GM23248 (cell line): ENCODE measurements around the gene GALNS. TPM values are rescaled to one million over a fixed set of nuclear protein-coding genes. Genes with fewer than 3 reads are reported as not detected.

ENCODE experiments used
- DNase-seq: peaks from one replicate; pipeline ENCODE4 v3.0.0-alpha.2; 2015
- H2AFZ ChIP-seq: fragments of 200-600 bp; sonication (generic); 2 replicates; pipeline ENCODE4 v1.6.1; 2016; ENCODE audit warnings: antibody characterized with exemption
- H3F3A ChIP-seq: fragments of 200-600 bp; sonication (generic); 2 replicates; pipeline ENCODE4 v1.6.1; 2016; ENCODE audit warnings: mild to moderate bottlenecking, antibody characterized with exemption, mixed run types; ENCODE audit not compliant: insufficient read depth
- H3K27ac ChIP-seq: fragments of 200-600 bp; sonication (generic); 2 replicates; pipeline ENCODE4 v1.5.1; 2016; ENCODE audit warnings: mild to moderate bottlenecking
- H3K27me3 ChIP-seq: fragments of 200-600 bp; sonication (generic); replicated peaks from 2 replicates; pipeline ENCODE4 v1.6.1; 2016; ENCODE audit warnings: mild to moderate bottlenecking; ENCODE audit not compliant: insufficient read depth
- H3K36me3 ChIP-seq: fragments of 200-600 bp; sonication (generic); 2 replicates; pipeline ENCODE4 v1.6.1; 2016; ENCODE audit warnings: low read depth, mild to moderate bottlenecking
- H3K4me1 ChIP-seq: fragments of 200-600 bp; sonication (generic); 2 replicates; pipeline ENCODE4 v1.6.1; 2016; ENCODE audit warnings: mild to moderate bottlenecking; ENCODE audit not compliant: insufficient read depth
- H3K4me2 ChIP-seq: fragments of 200-600 bp; sonication (generic); one replicate; pipeline ENCODE4 v1.6.1; 2016; ENCODE audit warnings: mild to moderate bottlenecking; ENCODE audit not compliant: unreplicated experiment
- H3K4me3 ChIP-seq: fragments of 200-600 bp; sonication (generic); 2 replicates; pipeline ENCODE4 v1.5.1; 2016; ENCODE audit warnings: mild to moderate bottlenecking
- H3K79me2 ChIP-seq: fragments of 200-600 bp; sonication (generic); 2 replicates; pipeline ENCODE4 v1.6.1; 2016; ENCODE audit warnings: mild to moderate bottlenecking; ENCODE audit not compliant: insufficient read depth
- H3K9ac ChIP-seq: fragments of 200-600 bp; sonication (generic); 2 replicates; pipeline ENCODE4 v1.6.1; 2016; ENCODE audit warnings: mild to moderate bottlenecking
- H3K9me2 ChIP-seq: fragments of 200-600 bp; sonication (generic); 2 replicates; pipeline ENCODE4 v1.6.1; 2016; ENCODE audit warnings: mixed run types, mild to moderate bottlenecking, moderate library complexity; ENCODE audit not compliant: insufficient read depth
- H3K9me3 ChIP-seq: fragments of 200-600 bp; sonication (generic); one replicate; pipeline ENCODE4 v1.6.1; 2017; ENCODE audit warnings: low read depth
- H4K20me1 ChIP-seq: fragments of 200-600 bp; sonication (generic); 2 replicates; pipeline ENCODE4 v1.6.0; 2016; ENCODE audit not compliant: insufficient read depth
- EZH2 ChIP-seq: fragments of 200-600 bp; sonication (generic); IDR thresholded peaks from 2 replicates; pipeline ENCODE4 v1.6.1; 2018; ENCODE audit warnings: antibody characterized with exemption, mild to moderate bottlenecking; ENCODE audit not compliant: insufficient read depth, poor library complexity, severe bottlenecking
- EZH2phosphoT487 ChIP-seq: fragments of 200-600 bp; sonication (generic); IDR thresholded peaks from 2 replicates; pipeline ENCODE4 v1.6.1; 2018; ENCODE audit warnings: antibody characterized with exemption, moderate library complexity, mild to moderate bottlenecking, low read depth; ENCODE audit not compliant: insufficient read depth
- WGBS, 2 experiments: methylation state at CpG; one replicate each; pipeline ENCODE4 v1.1.6; 2015 to 2017; ENCODE audit warnings: low lambda C conversion rate in 2 of 2, low coverage in 1 of 2; ENCODE audit errors: missing lambda C conversion rate in 2 of 2; 5-methylcytosine and 5-hydroxymethylcytosine counted together
- in situ Hi-C: fragments of 300-500 bp; cut with MboI; formaldehyde crosslinking; loops from 2 replicates; pipeline ENCODE4 v1.15.0; 2020
- polyA plus RNA-seq: library from polyadenylated mRNA; unstranded; fragments of >200 nt; fragmentation: Nextera tagmentation; extraction: Ambion mirVana; gene quantifications from 2 replicates; pipeline ENCODE4 v1.2.1, GENCODE V29; 2016
- total RNA-seq: library from RNA; depleted of rRNA; stranded (reverse); fragments of >200 nt; shearing (Covaris generic); gene quantifications from 2 replicates; pipeline ENCODE4 v1.2.3, GENCODE V29; 2014

GALNS gene
- total and polyA plus RNA-seq, 2 experiments from 2014 or later, result 24.0 to 39.0 TPM

DNA sequence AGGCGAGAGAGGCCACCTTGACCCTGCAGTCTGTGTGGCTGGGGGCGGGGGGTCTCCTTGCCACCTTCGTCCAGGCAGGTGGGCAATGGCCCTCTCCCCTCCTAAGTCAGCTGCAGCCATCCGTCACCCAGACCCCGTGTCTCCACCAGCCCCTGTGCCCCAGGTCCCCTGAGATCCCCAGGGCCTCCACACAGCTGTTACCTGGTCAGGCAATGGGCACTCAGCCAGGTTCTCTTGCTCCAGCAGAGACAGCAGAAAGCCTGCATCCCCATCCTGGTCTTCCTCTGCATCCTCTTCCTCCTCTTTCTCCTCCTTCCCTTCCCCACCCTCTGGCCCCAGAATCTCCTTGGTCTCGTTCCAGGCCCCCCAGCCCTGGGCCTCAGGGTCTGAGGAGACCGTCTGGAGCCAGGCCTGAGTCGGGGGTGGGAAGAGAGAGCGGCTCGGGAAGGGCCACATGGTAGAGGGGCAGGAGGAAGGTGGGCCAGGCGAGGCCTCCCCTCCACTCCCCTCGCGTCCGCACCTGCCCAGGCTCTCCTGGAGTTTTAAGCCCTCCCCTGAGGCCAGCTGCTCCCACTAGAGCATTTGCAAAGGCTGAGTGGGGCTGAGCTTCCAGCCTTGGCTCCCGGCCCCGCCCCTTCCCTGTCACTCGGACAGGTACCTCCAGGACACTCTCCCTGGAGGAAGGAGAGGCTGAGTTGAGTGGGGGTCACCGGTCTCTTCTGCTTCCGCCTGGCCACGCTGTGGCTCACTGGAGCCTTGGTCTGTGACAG is 9.6 kb upstream of the GALNS start, which contains the start of gene PABPN1L:
PABPN1L (minus strand) TSS at position 510 of the 770 bp plus-strand sequence; CDS start at position 456, 54 bp downstream.
- no peaks in the 10 kb centered on the region for H4K20me1 ChIP-seq
- no peaks in the 10 kb centered on the region for H3K9me2 ChIP-seq
- H3K9ac ChIP-seq, result no peak within 1 kb of the TSS
- no peaks in the 10 kb centered on the region for H3K36me3 ChIP-seq
- no peaks in the 10 kb centered on the region for H3F3A ChIP-seq
- DNase-seq, result no peak
- no peak within 1 kb of the TSS for H3K4me3 ChIP-seq
- H3K27ac ChIP-seq, result no peak within 1 kb of the TSS
- H2AFZ ChIP-seq, result no peak within 1 kb of the TSS
- H3K4me2 ChIP-seq, result no peak within 1 kb of the TSS
- H3K9me3 ChIP-seq, result no peaks in the 10 kb centered on the region
- H3K4me1 ChIP-seq, result no peaks in the 10 kb centered on the region
- peaks cover 9% of the 10 kb centered on the region; the same call in 1 of the 2 replicates for H3K27me3 ChIP-seq
- in situ Hi-C loops, result no loop called here
- 55 to 67% methylated on average over 15 to 20 of the region's 20 CpGs for WGBS, 2 experiments
- no peaks in the 10 kb centered on the region for H3K79me2 ChIP-seq
- TF ChIP-seq EZH2phosphoT487 (no peak), EZH2 (no peak)

DNA sequence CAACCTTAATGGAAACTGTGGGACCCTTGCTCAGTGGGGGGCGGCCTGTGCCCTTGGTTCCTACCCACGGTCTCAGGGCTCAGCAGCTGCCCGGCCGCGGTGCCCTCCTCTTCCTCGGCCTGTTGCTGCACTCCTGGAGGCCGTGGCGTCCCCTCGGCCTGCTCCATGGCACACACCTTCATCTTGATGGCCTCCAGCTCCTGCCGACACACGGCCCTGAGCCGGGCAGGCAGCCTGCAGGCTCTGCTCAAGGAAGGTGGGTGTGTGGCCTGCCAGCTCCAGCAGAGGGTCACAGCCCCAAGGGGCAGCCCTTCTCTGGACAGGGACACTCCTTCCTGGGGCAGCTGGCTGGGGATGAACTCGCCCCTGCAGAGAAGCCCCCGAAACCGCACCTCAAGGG is 9.0 kb upstream of the GALNS start:
- in situ Hi-C loops, result no loop called here
- no peaks in the 10 kb centered on the region for H3K9me3 ChIP-seq
- no peak overlapping the region for H3K4me2 ChIP-seq
- no peaks in the 10 kb centered on the region for H3K9me2 ChIP-seq
- no peaks in the 10 kb centered on the region for H4K20me1 ChIP-seq
- H3K27me3 ChIP-seq, result peaks cover 3% of the 10 kb centered on the region; the same call in 1 of the 2 replicates
- no peak overlapping the region for H2AFZ ChIP-seq
- H3K27ac ChIP-seq, result no peak overlapping the region
- TF ChIP-seq EZH2 (no peak), EZH2phosphoT487 (no peak)
- H3K4me3 ChIP-seq, result no peak overlapping the region
- no peaks in the 10 kb centered on the region for H3K36me3 ChIP-seq
- no peaks in the 10 kb centered on the region for H3K79me2 ChIP-seq
- H3K4me1 ChIP-seq, result no peaks in the 10 kb centered on the region
- no peak for DNase-seq
- 76 to 80% methylated on average over 15 of the region's 15 CpGs for WGBS, 2 experiments
- no peaks in the 10 kb centered on the region for H3F3A ChIP-seq
- no peak overlapping the region for H3K9ac ChIP-seq

DNA sequence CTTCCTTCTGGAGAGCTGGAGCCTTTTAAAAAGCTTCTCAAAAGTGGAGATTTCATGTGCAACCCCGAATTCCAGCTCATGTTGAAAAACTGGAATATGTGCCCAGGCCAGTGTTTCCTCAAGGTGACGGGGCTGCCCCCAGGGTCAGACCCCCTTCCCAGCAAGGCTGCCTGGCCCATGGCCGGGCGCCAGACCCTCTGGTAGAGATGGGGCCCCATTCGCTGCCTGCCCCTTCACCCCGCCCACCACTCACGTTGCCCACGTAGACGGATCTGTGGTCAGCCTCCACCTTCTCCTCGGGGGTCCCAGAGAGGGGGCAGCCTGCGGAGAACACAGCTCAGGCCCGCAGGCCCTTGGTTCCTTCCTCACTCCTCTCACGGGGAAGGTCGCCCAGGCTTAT is 8.6 kb upstream of the GALNS start:
- WGBS, 2 experiments, result 55 to 64% methylated on average over 10 to 14 of the region's 14 CpGs
- Histone ChIP-seq H3K9me3 (no peaks in the 10 kb centered on the region), H3K79me2 (no peaks in the 10 kb centered on the region), H3K36me3 (no peaks in the 10 kb centered on the region), H3K4me1 (no peaks in the 10 kb centered on the region), H3K9me2 (no peaks in the 10 kb centered on the region), H3F3A (no peaks in the 10 kb centered on the region), H3K4me3 (no peak overlapping the region), H3K27me3 (no peaks in the 10 kb centered on the region), H4K20me1 (no peaks in the 10 kb centered on the region), H2AFZ (no peak overlapping the region), H3K27ac (no peak overlapping the region), H3K4me2 (no peak overlapping the region), H3K9ac (no peak overlapping the region)
- no peak for TF ChIP-seq EZH2phosphoT487
- no peak for TF ChIP-seq EZH2
- DNase-seq, result no peak
- in situ Hi-C loops, result no loop called here

DNA sequence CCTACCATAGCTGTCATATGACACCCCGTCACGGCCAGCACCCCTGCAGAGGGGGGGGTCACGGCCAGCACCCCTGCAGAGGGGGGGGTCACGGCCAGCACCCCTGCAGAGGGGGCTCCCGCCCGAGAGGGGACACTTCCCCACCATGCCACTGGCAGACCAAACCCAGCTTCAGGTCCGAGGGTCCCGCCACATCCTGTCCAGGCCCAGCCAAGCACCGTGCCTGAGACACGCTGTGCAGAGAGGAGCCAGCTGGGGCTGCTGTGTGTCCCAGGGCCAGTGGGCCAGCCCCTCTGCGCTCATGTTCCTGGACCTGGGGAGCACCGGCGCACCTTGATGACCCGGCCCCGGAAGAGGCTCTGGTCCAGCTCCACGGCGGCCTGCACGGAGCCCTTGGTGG is 7.8 kb upstream of the GALNS start:
- Histone ChIP-seq H3K27me3 (no peaks in the 10 kb centered on the region), H3K4me3 (no peak overlapping the region), H3K4me1 (no peaks in the 10 kb centered on the region), H3K9ac (no peak overlapping the region), H3K9me3 (no peaks in the 10 kb centered on the region), H3K9me2 (no peaks in the 10 kb centered on the region), H3K79me2 (no peaks in the 10 kb centered on the region), H3F3A (no peaks in the 10 kb centered on the region), H3K36me3 (no peaks in the 10 kb centered on the region), H3K27ac (no peak overlapping the region), H3K4me2 (no peak overlapping the region), H4K20me1 (no peaks in the 10 kb centered on the region), H2AFZ (no peak overlapping the region)
- in situ Hi-C loops, result no loop called here
- TF ChIP-seq EZH2phosphoT487, result no peak
- TF ChIP-seq EZH2, result no peak
- 78 to 79% methylated on average over 15 to 18 of the region's 18 CpGs for WGBS, 2 experiments
- no peak for DNase-seq
